Brain microvascular endothelial cell (primary cell): Measurements from ENCODE around the gene WNT5A.

ENCODE experiments used
- DNase-seq: peaks from one replicate; pipeline ENCODE4 v3.0.0-alpha.2; 2020
- H3K27ac ChIP-seq: fragments of 250-450 bp; sonication (Bioruptor Pico); 2 replicates; pipeline ENCODE4 v1.5.1; 2020; ENCODE audit warnings: mild to moderate bottlenecking, moderate library complexity
- H3K27me3 ChIP-seq: fragments of 250-450 bp; sonication (Bioruptor Pico); replicated peaks from 2 replicates; pipeline ENCODE4 v1.5.1; 2020; ENCODE audit warnings: mild to moderate bottlenecking
- H3K36me3 ChIP-seq: fragments of 250-450 bp; sonication (Bioruptor Pico); replicated peaks from 2 replicates; pipeline ENCODE4 v1.5.1; 2020; ENCODE audit warnings: mild to moderate bottlenecking
- H3K4me3 ChIP-seq: 2 replicates; pipeline ENCODE4 v1.5.1; 2011; ENCODE audit warnings: low read depth, mild to moderate bottlenecking, control low read depth, low read length, moderate library complexity
- in situ Hi-C: cut with HindIII; loops from 2 replicates; pipeline ENCODE4 v1.10.0; 2017; ENCODE audit warnings: low sequenced_read_pairs, low pct_ligation_motif_present
- TF ChIP-seq, protein P1 (sequence below): IDR thresholded peaks from 2 replicates; pipeline ENCODE4 v1.5.1; 2011; ENCODE audit warnings: low read depth, mild to moderate bottlenecking, moderate library complexity, low read length, control low read depth, inconsistent platforms; ENCODE audit errors: missing control alignments

The WNT5A gene

GRCh38 chr3:55486857-55487380 is at the start of gene WNT5A:
TSS of gene WNT5A (minus strand) at chr3:55487306. CDS start at chr3:55486985, 321 bp downstream.
- DNase-seq, result peak; percentile 35
- Histone ChIP-seq H3K27me3 (no peaks in the 10 kb centered on the region), H3K4me3 (peak within 1 kb of the TSS; percentile 90), H3K36me3 (no peaks in the 10 kb centered on the region), H3K27ac (peak within 1 kb of the TSS; percentile 90)
- TF ChIP-seq, protein P1, sequence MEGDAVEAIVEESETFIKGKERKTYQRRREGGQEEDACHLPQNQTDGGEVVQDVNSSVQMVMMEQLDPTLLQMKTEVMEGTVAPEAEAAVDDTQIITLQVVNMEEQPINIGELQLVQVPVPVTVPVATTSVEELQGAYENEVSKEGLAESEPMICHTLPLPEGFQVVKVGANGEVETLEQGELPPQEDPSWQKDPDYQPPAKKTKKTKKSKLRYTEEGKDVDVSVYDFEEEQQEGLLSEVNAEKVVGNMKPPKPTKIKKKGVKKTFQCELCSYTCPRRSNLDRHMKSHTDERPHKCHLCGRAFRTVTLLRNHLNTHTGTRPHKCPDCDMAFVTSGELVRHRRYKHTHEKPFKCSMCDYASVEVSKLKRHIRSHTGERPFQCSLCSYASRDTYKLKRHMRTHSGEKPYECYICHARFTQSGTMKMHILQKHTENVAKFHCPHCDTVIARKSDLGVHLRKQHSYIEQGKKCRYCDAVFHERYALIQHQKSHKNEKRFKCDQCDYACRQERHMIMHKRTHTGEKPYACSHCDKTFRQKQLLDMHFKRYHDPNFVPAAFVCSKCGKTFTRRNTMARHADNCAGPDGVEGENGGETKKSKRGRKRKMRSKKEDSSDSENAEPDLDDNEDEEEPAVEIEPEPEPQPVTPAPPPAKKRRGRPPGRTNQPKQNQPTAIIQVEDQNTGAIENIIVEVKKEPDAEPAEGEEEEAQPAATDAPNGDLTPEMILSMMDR, result no peak
- in situ Hi-C loops, result loop anchor here (25.0 kb wide), 4 partner anchors 225 to 625 kb away; no protein-coding TSS in a partner anchor

GRCh38 chr3:55534876-55535275 is 47.8 kb upstream of the WNT5A start:
- no peak for DNase-seq
- no peaks in the 10 kb centered on the region for H3K27me3 ChIP-seq
- TF ChIP-seq, protein P1, result no peak
- in situ Hi-C loops, result no loop called here
- H3K27ac ChIP-seq, result no peak overlapping the region
- no peaks in the 10 kb centered on the region for H3K36me3 ChIP-seq
- H3K4me3 ChIP-seq, result no peak overlapping the region

DNA sequence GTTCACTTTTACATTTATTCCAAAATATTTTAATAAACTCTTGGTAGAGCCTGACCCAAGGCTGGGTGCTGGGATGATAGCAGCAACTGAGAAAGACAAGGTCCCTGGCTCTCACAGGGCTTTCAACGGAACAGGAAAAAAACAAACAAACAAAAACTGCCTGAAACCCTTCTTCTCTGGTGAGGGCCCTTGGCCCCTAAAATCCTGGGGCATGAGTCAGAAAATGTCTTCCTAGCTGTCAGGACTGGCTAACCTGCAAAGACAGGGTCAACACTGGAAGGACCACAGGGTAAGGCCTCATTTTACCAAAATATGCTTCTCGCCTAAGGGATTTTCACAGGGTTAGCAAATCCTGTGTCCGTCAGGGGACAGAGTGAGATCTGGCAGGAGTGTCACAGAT is 45.7 kb upstream of the WNT5A start:
- TF ChIP-seq, protein P1, result no peak
- in situ Hi-C loops, result no loop called here
- H3K27me3 ChIP-seq, result no peaks in the 10 kb centered on the region

DNA sequence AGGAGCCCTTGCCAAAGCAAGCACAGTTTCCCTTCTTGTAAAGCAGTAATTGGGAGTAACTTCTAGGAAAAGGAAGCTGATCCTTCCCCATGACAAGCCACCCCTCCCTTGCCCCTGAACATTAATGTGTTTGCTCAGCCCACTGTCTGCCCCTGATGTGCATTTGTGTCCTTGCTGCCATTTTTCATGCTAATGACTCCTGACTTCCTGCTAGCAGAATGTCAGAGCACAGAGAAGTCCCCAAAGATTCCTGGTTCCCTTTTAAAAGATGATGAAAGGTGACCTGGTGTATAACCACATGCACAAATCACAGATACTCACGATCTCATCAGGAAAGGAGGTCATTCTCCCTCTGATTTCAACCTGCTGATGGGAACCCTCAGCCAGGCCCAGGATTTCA is 44.2 kb upstream of the WNT5A start:
- H3K27me3 ChIP-seq, result no peaks in the 10 kb centered on the region
- DNase-seq, result no peak
- H3K4me3 ChIP-seq, result no peak overlapping the region
- TF ChIP-seq, protein P1, result no peak
- no peak overlapping the region for H3K27ac ChIP-seq
- no peaks in the 10 kb centered on the region for H3K36me3 ChIP-seq
- in situ Hi-C loops, result no loop called here

More for the DNA sequence above, 45.7 kb upstream of the WNT5A start:
- Histone ChIP-seq H3K27ac (no peak overlapping the region), H3K36me3 (no peaks in the 10 kb centered on the region), H3K4me3 (no peak overlapping the region)
- DNase-seq, result no peak

GRCh38 chr3:55527361-55527760 is 40.3 kb upstream of the WNT5A start:
- in situ Hi-C loops, result no loop called here
- Histone ChIP-seq H3K36me3 (no peaks in the 10 kb centered on the region), H3K27me3 (no peaks in the 10 kb centered on the region), H3K4me3 (no peak overlapping the region), H3K27ac (no peak overlapping the region)
- TF ChIP-seq, protein P1, result no peak
- no peak for DNase-seq
